Thyroid gland (tissue), 4 donors: Measurements from ENCODE around the gene SLC9C2.

Experiments used
- CTCF ChIP-seq, 6 experiments: fragments of 200-600 bp in 3 of 6; fragments of 450-650 bp in 3 of 6; sonication (generic) in 3 of 6; IDR thresholded peaks; one replicate each; pipeline ENCODE4 v1.5.1; 2016 to 2019; ENCODE audit warnings: antibody characterized with exemption in 6 of 6, mild to moderate bottlenecking in 2 of 6, inconsistent platforms in 1 of 6, moderate library complexity in 1 of 6
- POLR2A ChIP-seq, 2 donors: fragments of 450-650 bp; IDR thresholded peaks; one replicate each; pipeline ENCODE4 v1.6.1; 2017; ENCODE audit warnings: antibody characterized with exemption in 2 of 2, mild to moderate bottlenecking in 2 of 2, moderate library complexity in 1 of 2

- TF ChIP-seq CTCF (IDR thresholded peaks at IDR 0.05) (no peak), POLR2A (IDR thresholded peaks at IDR 0.05) (no peak)
These were observed 97.5 kb downstream of the SLC9C2 start for GRCh38 chr1:173505391-173505790.
